ENCODE measurements around the gene IL13.

IL13 gene

GRCh38 chr5:132668706-132669454, 10.9 kb downstream of the IL13 start:
- peaks cover 18 to 33% of the 10 kb centered on the region in 2 donors for H3K4me1 Mint-ChIP-seq (ENCODE audit: low read depth in 2 of 2)

GRCh38 chr5:132669455-132669820, 11.5 kb downstream of the IL13 start:
- ATAC-seq (replicated peaks) (no peak), DNase-seq (no peak)
- H3K27me3 Mint-ChIP-seq, result peaks cover 0 to 42% of the 10 kb centered on the region in 2 donors
- peaks cover 18 to 33% of the 10 kb centered on the region in 2 donors for H3K4me1 Mint-ChIP-seq (ENCODE audit: low read depth in 2 of 2)
- H3K9me3 Mint-ChIP-seq, result no peaks in the 10 kb centered on the region
- H3K36me3 Mint-ChIP-seq (ENCODE audit: insufficient read depth), result peaks cover 4% of the 10 kb centered on the region
- H3K27ac Mint-ChIP-seq, result peak overlapping the region in 1 of 2 donors; percentile 53
- no peak overlapping the region for H3K4me3 Mint-ChIP-seq

More at GRCh38 chr5:132668706-132669454, 10.9 kb downstream of the IL13 start:
- ATAC-seq (replicated peaks) (no peak), DNase-seq (no peak)
- Mint-ChIP-seq H3K9me3 (no peaks in the 10 kb centered on the region), H3K27ac (no peak overlapping the region), H3K36me3 (ENCODE audit: insufficient read depth) (peaks cover 9% of the 10 kb centered on the region), H3K27me3 (peaks cover 0 to 42% of the 10 kb centered on the region in 2 donors), H3K4me3 (no peak overlapping the region)

- Mint-ChIP-seq H3K4me3 (no peak overlapping the region), H3K27ac (peak overlapping the region in 1 of 2 donors; percentile 53), H3K36me3 (ENCODE audit: insufficient read depth) (peaks cover 3% of the 10 kb centered on the region), H3K4me1 (ENCODE audit: low read depth in 2 of 2) (peaks cover 17 to 31% of the 10 kb centered on the region in 2 donors), H3K27me3 (peaks cover 0 to 40% of the 10 kb centered on the region in 2 donors), H3K9me3 (no peaks in the 10 kb centered on the region)
- ATAC-seq (replicated peaks), result no peak
- no peak for DNase-seq
Measured at GRCh38 chr5:132669966-132670882, 12.3 kb downstream of the IL13 start.

- Mint-ChIP-seq H3K36me3 (ENCODE audit: insufficient read depth) (no peaks in the 10 kb centered on the region), H3K27me3 (peaks cover 0 to 36% of the 10 kb centered on the region in 2 donors), H3K27ac (no peak overlapping the region), H3K4me1 (ENCODE audit: low read depth in 2 of 2) (peaks cover 18 to 30% of the 10 kb centered on the region in 2 donors), H3K4me3 (no peak overlapping the region), H3K9me3 (no peaks in the 10 kb centered on the region)
- ATAC-seq (replicated peaks), result no peak
- no peak for DNase-seq
Measured at GRCh38 chr5:132671000-132671399, 13.0 kb downstream of the IL13 start.

- Mint-ChIP-seq H3K36me3 (ENCODE audit: insufficient read depth) (no peaks in the 10 kb centered on the region), H3K27ac (peak overlapping the region; percentile 83 to 89), H3K27me3 (peaks cover 0 to 17% of the 10 kb centered on the region in 2 donors), H3K4me3 (no peak overlapping the region), H3K9me3 (no peaks in the 10 kb centered on the region), H3K4me1 (ENCODE audit: low read depth in 2 of 2) (peaks cover 21 to 35% of the 10 kb centered on the region in 2 donors)
- DNase-seq, result no peak
- ATAC-seq (replicated peaks), result no peak
Measured at GRCh38 chr5:132673488-132673887, 15.5 kb downstream of the IL13 start.

- Mint-ChIP-seq H3K9me3 (no peaks in the 10 kb centered on the region), H3K27me3 (peaks cover 0 to 17% of the 10 kb centered on the region in 2 donors), H3K4me3 (peak within 1 kb of the TSS; percentile 66 to 69), H3K27ac (peak within 1 kb of the TSS; percentile 83 to 89), H3K4me1 (ENCODE audit: low read depth in 2 of 2) (peaks cover 21 to 35% of the 10 kb centered on the region in 2 donors), H3K36me3 (ENCODE audit: insufficient read depth) (no peaks in the 10 kb centered on the region)
- DNase-seq (no peak), ATAC-seq (replicated peaks) (peak; percentile 41)
Measured at GRCh38 chr5:132673939-132674630, 16.1 kb downstream of the IL13 start, which contains the start of gene IL4. Gene IL4, plus strand, starts transcription at chr5:132673989. Its CDS starts 62 bp downstream, at chr5:132674051.

- Mint-ChIP-seq H3K4me1 (ENCODE audit: low read depth in 2 of 2) (peaks cover 21 to 35% of the 10 kb centered on the region in 2 donors), H3K27me3 (peaks cover 0 to 12% of the 10 kb centered on the region in 2 donors), H3K36me3 (ENCODE audit: insufficient read depth) (no peaks in the 10 kb centered on the region), H3K9me3 (no peaks in the 10 kb centered on the region), H3K27ac (peak overlapping the region; percentile 83 to 89), H3K4me3 (peak overlapping the region; percentile 66 to 69)
- DNase-seq, result no peak
- ATAC-seq (replicated peaks), result peak; percentile 59
Measured at GRCh38 chr5:132674671-132675506, 16.9 kb downstream of the IL13 start.

GRCh38 chr5:132675936-132676689, 18.1 kb downstream of the IL13 start:
- Mint-ChIP-seq H3K27ac (peak overlapping the region in 1 of 2 donors; percentile 64), H3K36me3 (ENCODE audit: insufficient read depth) (no peaks in the 10 kb centered on the region), H3K27me3 (peaks cover 0 to under 1% of the 10 kb centered on the region in 2 donors), H3K4me1 (ENCODE audit: low read depth in 2 of 2) (peaks cover 21 to 33% of the 10 kb centered on the region in 2 donors), H3K4me3 (peak overlapping the region; percentile 0 to 69), H3K9me3 (no peaks in the 10 kb centered on the region)
- ATAC-seq (replicated peaks) (peak; percentile 50), DNase-seq (no peak)

GRCh38 chr5:132677191-132677590, 19.2 kb downstream of the IL13 start:
- no peaks in the 10 kb centered on the region for H3K36me3 Mint-ChIP-seq (ENCODE audit: insufficient read depth)
- ATAC-seq (replicated peaks), result no peak
- peak overlapping the region in 1 of 2 donors; percentile 64 for H3K27ac Mint-ChIP-seq
- no peak for DNase-seq
- H3K9me3 Mint-ChIP-seq, result no peaks in the 10 kb centered on the region
- H3K4me1 Mint-ChIP-seq (ENCODE audit: low read depth in 2 of 2), result peaks cover 21 to 32% of the 10 kb centered on the region in 2 donors
- no peaks in the 10 kb centered on the region for H3K27me3 Mint-ChIP-seq
- H3K4me3 Mint-ChIP-seq, result no peak overlapping the region

GRCh38 chr5:132677682-132678400, 19.9 kb downstream of the IL13 start:
- Mint-ChIP-seq H3K9me3 (no peaks in the 10 kb centered on the region), H3K4me1 (ENCODE audit: low read depth in 2 of 2) (peaks cover 21 to 32% of the 10 kb centered on the region in 2 donors), H3K27ac (no peak overlapping the region), H3K36me3 (ENCODE audit: insufficient read depth) (no peaks in the 10 kb centered on the region), H3K27me3 (no peaks in the 10 kb centered on the region), H3K4me3 (no peak overlapping the region)
- ATAC-seq (replicated peaks) (no peak), DNase-seq (no peak)

GRCh38 chr5:132678735-132679134, 20.8 kb downstream of the IL13 start:
- no peak overlapping the region for H3K4me3 Mint-ChIP-seq
- peaks cover 21 to 29% of the 10 kb centered on the region in 2 donors for H3K4me1 Mint-ChIP-seq (ENCODE audit: low read depth in 2 of 2)
- H3K27me3 Mint-ChIP-seq, result no peaks in the 10 kb centered on the region
- no peak overlapping the region for H3K27ac Mint-ChIP-seq
- no peaks in the 10 kb centered on the region for H3K9me3 Mint-ChIP-seq
- H3K36me3 Mint-ChIP-seq (ENCODE audit: insufficient read depth), result no peaks in the 10 kb centered on the region
- DNase-seq, result no peak
- ATAC-seq (replicated peaks), result no peak
